ENCODE data around the gene KRT71. TPM values are rescaled to one million over a fixed set of nuclear protein-coding genes. Genes with fewer than 3 reads are reported as not detected.
A peak's percentile ranks its signal among the peaks of the same experiment; 100 is the strongest.

The KRT71 gene
- total RNA-seq, 1 experiment from 2014 or later: not detected

- no peak overlapping the region for H3K4me3 Mint-ChIP-seq (ENCODE audit: low read depth, unreplicated experiment)
- BruUV-seq (replicated peaks): no TSS peak
- TF ChIP-seq CTCF (IDR thresholded peaks at IDR 0.05; ENCODE audit: unreplicated experiment): no peak
- no peaks in the 10 kb centered on the region for H3K4me1 Mint-ChIP-seq (ENCODE audit: low read depth, unreplicated experiment)
- CTCF ChIA-PET: no interaction called here
- no peak for DNase-seq
- no peak overlapping the region for H3K27ac Mint-ChIP-seq (ENCODE audit: unreplicated experiment)
- no peaks in the 10 kb centered on the region for H3K9me3 Mint-ChIP-seq (ENCODE audit: low read depth, unreplicated experiment)
- H3K36me3 Mint-ChIP-seq (ENCODE audit: insufficient read depth, unreplicated experiment): no peaks in the 10 kb centered on the region
- intact Hi-C loops (cut with micrococcal nuclease; ENCODE audit: unreplicated experiment): no loop called here
- H3K27me3 Mint-ChIP-seq (ENCODE audit: unreplicated experiment): peaks cover 84% of the 10 kb centered on the region
Observed at GRCh38 chr12:52564582-52564981, 11.6 kb upstream of the KRT71 start.

DNA sequence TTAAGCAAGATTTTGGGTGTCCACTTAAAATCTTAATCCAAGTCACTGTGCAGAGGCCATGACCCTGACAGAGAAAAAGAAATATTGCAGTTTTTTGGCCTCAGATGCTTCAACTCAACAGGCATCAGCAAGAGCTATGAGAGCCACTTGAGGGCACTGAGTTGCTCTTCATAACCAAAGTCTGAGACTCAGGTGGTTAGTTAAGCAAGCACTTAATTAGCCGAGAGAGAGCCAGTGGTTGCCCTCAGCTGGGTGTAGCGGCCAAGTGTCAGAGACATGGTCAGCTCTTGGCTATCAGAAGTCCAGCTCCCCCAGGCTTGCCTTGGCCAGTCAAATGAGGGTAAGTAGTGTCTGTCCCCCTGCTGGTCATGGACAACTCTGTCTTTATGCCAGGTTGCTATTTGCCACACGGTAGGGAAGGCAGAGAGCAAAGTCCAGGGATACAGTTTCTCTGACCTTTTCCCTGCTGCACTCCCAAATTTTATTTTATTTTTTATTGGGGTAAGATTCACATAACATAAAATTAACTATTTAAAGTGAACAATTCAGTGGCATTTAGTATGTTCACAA, 9.0 kb upstream of the KRT71 start:
- peak; percentile 17 for DNase-seq
- no TSS peak for BruUV-seq (replicated peaks)
- CTCF ChIA-PET: no interaction called here

GRCh38 chr12:52559979-52560378, 7.0 kb upstream of the KRT71 start:
- Mint-ChIP-seq H3K4me3 (ENCODE audit: low read depth, unreplicated experiment) (no peak overlapping the region), H3K4me1 (ENCODE audit: low read depth, unreplicated experiment) (no peaks in the 10 kb centered on the region), H3K27me3 (ENCODE audit: unreplicated experiment) (peaks cover 85% of the 10 kb centered on the region), H3K36me3 (ENCODE audit: insufficient read depth, unreplicated experiment) (no peaks in the 10 kb centered on the region), H3K9me3 (ENCODE audit: low read depth, unreplicated experiment) (no peaks in the 10 kb centered on the region), H3K27ac (ENCODE audit: unreplicated experiment) (no peak overlapping the region)
- intact Hi-C loops (cut with micrococcal nuclease; ENCODE audit: unreplicated experiment): no loop called here
- BruUV-seq (replicated peaks): no TSS peak
- CTCF ChIA-PET: interaction anchor here (0.6 to 0.7 kb wide), 2 partner anchors 152 to 725 kb away, joined by 3 to 4 read pairs; no protein-coding TSS in a partner anchor
- DNase-seq: no peak
- no peak for TF ChIP-seq CTCF (IDR thresholded peaks at IDR 0.05; ENCODE audit: unreplicated experiment)

More for the DNA sequence above, 9.0 kb upstream of the KRT71 start:
- no peak overlapping the region for H3K4me3 Mint-ChIP-seq (ENCODE audit: low read depth, unreplicated experiment)
- peak; percentile 22 for TF ChIP-seq CTCF (IDR thresholded peaks at IDR 0.05; ENCODE audit: unreplicated experiment)
- no peaks in the 10 kb centered on the region for H3K36me3 Mint-ChIP-seq (ENCODE audit: insufficient read depth, unreplicated experiment)
- H3K27me3 Mint-ChIP-seq (ENCODE audit: unreplicated experiment): peaks cover 85% of the 10 kb centered on the region
- H3K4me1 Mint-ChIP-seq (ENCODE audit: low read depth, unreplicated experiment): no peaks in the 10 kb centered on the region
- intact Hi-C loops (cut with micrococcal nuclease; ENCODE audit: unreplicated experiment): no loop called here
- H3K27ac Mint-ChIP-seq (ENCODE audit: unreplicated experiment): no peak overlapping the region
- no peaks in the 10 kb centered on the region for H3K9me3 Mint-ChIP-seq (ENCODE audit: low read depth, unreplicated experiment)

DNA sequence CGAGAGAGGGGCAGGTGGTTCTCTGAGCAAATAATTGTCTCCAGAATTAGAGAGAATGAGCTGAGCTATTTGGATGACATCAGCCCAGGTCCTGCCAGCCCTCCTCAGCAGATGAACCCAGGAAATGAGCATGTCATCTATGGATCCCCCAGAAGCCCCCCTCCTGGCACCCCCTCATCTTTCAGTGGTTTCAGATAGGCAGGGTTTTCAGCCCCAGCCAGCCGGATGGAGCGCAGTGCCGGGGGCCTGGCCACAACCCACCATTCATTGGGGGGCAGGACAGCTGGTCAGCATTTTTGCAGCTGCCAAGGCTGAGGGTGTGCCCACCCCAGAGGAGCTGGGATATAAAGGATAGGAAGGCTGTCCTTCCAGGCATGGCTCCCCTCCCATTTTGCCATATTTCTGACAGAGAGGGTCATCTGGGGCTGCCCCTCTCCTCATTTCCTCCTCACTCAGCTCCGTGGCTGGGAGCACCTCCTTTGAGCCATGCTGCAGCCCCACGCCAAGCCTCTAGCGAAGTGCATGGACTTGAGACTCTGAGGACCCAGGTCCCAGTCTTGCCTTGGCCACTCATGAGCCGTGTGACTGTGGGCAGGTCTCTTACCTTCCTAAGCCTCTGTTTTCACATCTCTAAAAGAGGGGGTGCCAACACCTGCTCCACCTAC, 6.0 kb upstream of the KRT71 start:
- H3K4me3 Mint-ChIP-seq (ENCODE audit: low read depth, unreplicated experiment): no peak overlapping the region
- H3K4me1 Mint-ChIP-seq (ENCODE audit: low read depth, unreplicated experiment): no peaks in the 10 kb centered on the region
- no peak for TF ChIP-seq CTCF (IDR thresholded peaks at IDR 0.05; ENCODE audit: unreplicated experiment)
- peaks cover 85% of the 10 kb centered on the region for H3K27me3 Mint-ChIP-seq (ENCODE audit: unreplicated experiment)
- CTCF ChIA-PET: no interaction called here
- BruUV-seq (replicated peaks): no TSS peak
- no peak for DNase-seq
- no peak overlapping the region for H3K27ac Mint-ChIP-seq (ENCODE audit: unreplicated experiment)
- intact Hi-C loops (cut with micrococcal nuclease; ENCODE audit: unreplicated experiment): no loop called here
- H3K36me3 Mint-ChIP-seq (ENCODE audit: insufficient read depth, unreplicated experiment): no peaks in the 10 kb centered on the region
- H3K9me3 Mint-ChIP-seq (ENCODE audit: low read depth, unreplicated experiment): no peaks in the 10 kb centered on the region
